GM18868 (cell line): ENCODE results near the gene OGFOD3.
"Not testable (repeated sequence)": the region's sequence is repeated elsewhere in the genome, so short reads cannot be mapped to it uniquely, and the experiment has no call there.

ENCODE experiments used
- ATAC-seq: cut with Tn5 transposase; IDR thresholded peaks from one replicate; pipeline ENCODE4 v1.9.1; 2021; ENCODE audit warnings: mild to moderate bottlenecking, moderate library complexity; ENCODE audit not compliant: unreplicated experiment

OGFOD3 gene

GRCh38 chr17:82357394-82357793, 61.0 kb downstream of the OGFOD3 start:
- ATAC-seq: no peak

GRCh38 chr17:82356845-82357355, 61.5 kb downstream of the OGFOD3 start:
- ATAC-seq: no peak

- ATAC-seq: no peak
Observed at GRCh38 chr17:82355770-82356427, 62.5 kb downstream of the OGFOD3 start.

- ATAC-seq: no peak
Observed at GRCh38 chr17:82354804-82355308, 63.5 kb downstream of the OGFOD3 start.

- no peak for ATAC-seq
Observed at GRCh38 chr17:82353484-82353883, 64.9 kb downstream of the OGFOD3 start.

- ATAC-seq: no peak
Observed at GRCh38 chr17:82351713-82352488, 66.5 kb downstream of the OGFOD3 start.

GRCh38 chr17:82351254-82351712, 67.1 kb downstream of the OGFOD3 start:
- no peak for ATAC-seq

- no peak for ATAC-seq
Observed at GRCh38 chr17:82350182-82351030, 68.0 kb downstream of the OGFOD3 start.

GRCh38 chr17:82349287-82349701, 69.1 kb downstream of the OGFOD3 start:
- ATAC-seq: no peak

GRCh38 chr17:82348866-82349265, 69.5 kb downstream of the OGFOD3 start:
- no peak for ATAC-seq

- ATAC-seq: no peak
Observed at GRCh38 chr17:82348434-82348833, 70.0 kb downstream of the OGFOD3 start.

GRCh38 chr17:82347994-82348393, 70.4 kb downstream of the OGFOD3 start:
- not testable (repeated sequence) for ATAC-seq

- no peak for ATAC-seq
Observed at GRCh38 chr17:82346342-82347300, 71.8 kb downstream of the OGFOD3 start.

- ATAC-seq: no peak
Observed at GRCh38 chr17:82345151-82345976, 73.0 kb downstream of the OGFOD3 start.

- no peak for ATAC-seq
Observed at GRCh38 chr17:82344175-82344907, 74.0 kb downstream of the OGFOD3 start.

- no peak for ATAC-seq
Observed at GRCh38 chr17:82343560-82343959, 74.8 kb downstream of the OGFOD3 start.

GRCh38 chr17:82342361-82343079, 75.9 kb downstream of the OGFOD3 start:
- no peak for ATAC-seq
